BJ (cell line): ENCODE measurements around the gene SEPTIN2. TPM values are rescaled to one million over a fixed set of nuclear protein-coding genes. Genes with fewer than 3 reads are reported as not detected.

Experiments
- CTCF ChIA-PET: fragments of 350-600 bp; formaldehyde crosslinking; extraction: SDS; loops from one replicate; lab custom pipeline; 2021; ENCODE audit warnings: antibody characterized with exemption, inconsistent platforms; lab: Yijun Ruan, JAX
- POLR2A ChIA-PET: fragments of 300-600 bp; sonication (Branson Sonifier 250); formaldehyde crosslinking; extraction: SDS; loops from one replicate; lab custom pipeline; 2021; ENCODE audit warnings: antibody characterized with exemption; lab: Charles Lee
- DNase-seq: peaks from one replicate; pipeline ENCODE4 v3.0.0-alpha.2; 2011; ENCODE audit warnings: low read depth
- H3K27me3 ChIP-seq: 2 replicates; pipeline ENCODE4 v1.6.0; 2011; ENCODE audit warnings: low read length; ENCODE audit not compliant: control insufficient read depth, insufficient read depth
- H3K36me3 ChIP-seq: 2 replicates; pipeline ENCODE4 v1.5.1; 2011; ENCODE audit warnings: low read length; ENCODE audit not compliant: control insufficient read depth, insufficient read depth
- H3K4me3 ChIP-seq: 2 replicates; pipeline ENCODE4 v1.5.1; 2011; ENCODE audit warnings: low read depth, mild to moderate bottlenecking, control low read depth, low read length
- polyA plus RNA-seq: library from polyadenylated mRNA; depleted of rRNA; stranded (reverse); fragments of >200 nt; gene quantifications from 2 replicates; pipeline ENCODE4 v1.2.3, GENCODE V29; 2011
- TF ChIP-seq, protein P1 (sequence below): IDR thresholded peaks from 2 replicates; pipeline ENCODE4 v1.5.1; 2011; ENCODE audit warnings: low read depth, mild to moderate bottlenecking, control low read depth, inconsistent platforms, low read length, moderate library complexity; ENCODE audit not compliant: insufficient read depth

The SEPTIN2 gene
- polyA plus RNA-seq, 1 experiment = 336 TPM

DNA sequence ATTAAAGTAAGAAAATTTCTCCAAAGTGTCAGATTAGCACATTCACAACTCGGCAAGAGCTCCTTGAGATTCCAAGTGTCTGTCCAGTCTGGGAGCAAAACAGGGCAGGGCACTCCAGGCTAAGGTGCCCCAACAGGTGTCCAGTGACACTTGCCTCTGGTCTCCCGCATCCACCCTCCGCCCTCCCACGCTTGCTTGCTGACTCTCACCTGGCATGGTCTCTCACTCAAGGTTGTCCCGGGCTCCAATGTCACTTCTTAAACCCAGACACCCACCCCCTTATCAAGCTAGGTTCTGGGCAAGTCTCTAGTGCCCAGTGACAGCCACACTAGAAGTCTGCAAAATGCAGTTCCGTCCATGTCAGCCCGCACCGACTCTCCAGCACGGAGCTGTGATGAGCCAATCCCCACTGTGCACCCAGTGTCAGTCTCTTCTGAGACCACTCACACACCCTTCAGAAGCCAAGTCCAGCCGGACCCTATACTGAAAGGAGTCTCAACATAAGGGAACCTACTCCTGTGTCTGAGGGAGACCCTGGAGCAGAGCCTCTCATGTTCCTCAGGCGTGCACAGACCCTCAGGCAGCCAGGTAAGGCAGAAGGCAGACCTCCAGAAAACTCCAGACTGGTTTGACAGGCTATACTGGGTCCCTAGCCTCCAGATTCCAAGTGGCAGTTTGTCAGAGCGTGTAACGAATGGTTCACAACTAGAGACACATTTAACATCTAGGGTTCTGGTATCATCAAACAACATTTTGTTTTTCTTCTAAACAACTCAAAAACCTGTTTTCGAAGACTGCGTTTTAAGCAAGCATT is 45.8 kb upstream of the SEPTIN2 start:
- ChIA-PET CTCF (interaction anchor here (1.3 kb wide), 1 partner anchor 122 kb away, joined by 4 read pairs; no protein-coding TSS in a partner anchor), POLR2A (no interaction called here)
- no peak for DNase-seq
- peak overlapping the region; percentile 73 for H3K4me3 ChIP-seq
- peaks cover 19% of the 10 kb centered on the region for H3K36me3 ChIP-seq
- TF ChIP-seq, protein P1, sequence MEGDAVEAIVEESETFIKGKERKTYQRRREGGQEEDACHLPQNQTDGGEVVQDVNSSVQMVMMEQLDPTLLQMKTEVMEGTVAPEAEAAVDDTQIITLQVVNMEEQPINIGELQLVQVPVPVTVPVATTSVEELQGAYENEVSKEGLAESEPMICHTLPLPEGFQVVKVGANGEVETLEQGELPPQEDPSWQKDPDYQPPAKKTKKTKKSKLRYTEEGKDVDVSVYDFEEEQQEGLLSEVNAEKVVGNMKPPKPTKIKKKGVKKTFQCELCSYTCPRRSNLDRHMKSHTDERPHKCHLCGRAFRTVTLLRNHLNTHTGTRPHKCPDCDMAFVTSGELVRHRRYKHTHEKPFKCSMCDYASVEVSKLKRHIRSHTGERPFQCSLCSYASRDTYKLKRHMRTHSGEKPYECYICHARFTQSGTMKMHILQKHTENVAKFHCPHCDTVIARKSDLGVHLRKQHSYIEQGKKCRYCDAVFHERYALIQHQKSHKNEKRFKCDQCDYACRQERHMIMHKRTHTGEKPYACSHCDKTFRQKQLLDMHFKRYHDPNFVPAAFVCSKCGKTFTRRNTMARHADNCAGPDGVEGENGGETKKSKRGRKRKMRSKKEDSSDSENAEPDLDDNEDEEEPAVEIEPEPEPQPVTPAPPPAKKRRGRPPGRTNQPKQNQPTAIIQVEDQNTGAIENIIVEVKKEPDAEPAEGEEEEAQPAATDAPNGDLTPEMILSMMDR = no peak
- no peaks in the 10 kb centered on the region for H3K27me3 ChIP-seq

DNA sequence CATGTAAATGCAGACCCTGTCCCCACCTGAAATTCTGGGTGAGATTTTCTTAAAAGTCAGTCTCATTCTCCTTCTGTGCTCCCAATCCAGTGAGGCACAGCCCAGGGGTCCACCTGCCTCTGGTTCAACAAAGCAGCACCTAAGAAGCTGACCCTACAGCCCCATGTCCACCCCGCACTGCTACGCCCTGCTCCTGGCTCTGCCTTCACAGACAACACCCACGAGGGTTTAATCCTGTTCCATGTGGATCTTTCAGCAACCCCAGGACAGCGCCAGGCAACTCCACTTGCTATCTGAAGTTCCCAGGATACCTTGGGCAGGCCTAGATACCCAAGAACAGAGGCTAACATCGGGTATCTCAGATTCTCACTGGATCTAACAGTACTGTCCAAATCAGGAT is 45.2 kb upstream of the SEPTIN2 start:
- TF ChIP-seq, protein P1 = no peak
- ChIA-PET POLR2A (no interaction called here), CTCF (interaction anchor here (1.2 kb wide), 1 partner anchor 16 kb away, joined by 3 read pairs; no protein-coding TSS in a partner anchor)
- no peak for DNase-seq
- peaks cover 15% of the 10 kb centered on the region for H3K36me3 ChIP-seq
- no peaks in the 10 kb centered on the region for H3K27me3 ChIP-seq
- H3K4me3 ChIP-seq = peak overlapping the region; percentile 73

DNA sequence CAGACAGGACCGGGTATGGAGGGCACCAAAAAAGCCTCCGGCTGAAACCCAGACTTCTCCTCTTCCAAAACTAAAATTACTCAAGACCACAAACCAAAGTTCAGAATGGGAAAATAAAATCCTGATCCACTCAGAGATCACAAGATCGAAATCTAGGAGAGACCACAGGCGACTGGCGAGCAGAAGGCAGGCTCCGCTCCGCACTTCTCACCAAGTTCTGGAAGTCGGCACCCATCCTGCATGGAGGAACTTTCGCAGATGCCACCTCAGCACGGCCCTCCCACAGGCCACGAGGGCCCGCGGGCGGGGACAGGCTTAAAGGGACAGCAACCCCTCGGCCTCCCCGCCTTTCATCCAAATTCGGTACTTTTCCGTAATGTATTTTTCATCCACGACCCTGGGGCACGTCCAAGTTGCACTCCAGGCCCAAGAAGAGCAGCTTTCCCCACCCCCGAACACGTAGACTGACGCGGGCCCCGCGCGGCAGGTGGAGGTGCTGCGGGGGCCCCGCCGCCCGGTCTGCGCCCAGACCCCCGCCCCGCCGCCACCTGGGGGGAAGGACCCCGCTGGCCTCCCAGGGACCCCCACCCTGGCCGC is 43.9 kb upstream of the SEPTIN2 start:
- Histone ChIP-seq H3K27me3 (no peaks in the 10 kb centered on the region), H3K4me3 (peak overlapping the region; percentile 73), H3K36me3 (peaks cover 10% of the 10 kb centered on the region)
- TF ChIP-seq, protein P1 = no peak
- ChIA-PET POLR2A (no interaction called here), CTCF (interaction anchor here (0.6 to 1.2 kb wide), 2 partner anchors 17 to 20 kb away, joined by 3 read pairs; no protein-coding TSS in a partner anchor)
- no peak for DNase-seq

DNA sequence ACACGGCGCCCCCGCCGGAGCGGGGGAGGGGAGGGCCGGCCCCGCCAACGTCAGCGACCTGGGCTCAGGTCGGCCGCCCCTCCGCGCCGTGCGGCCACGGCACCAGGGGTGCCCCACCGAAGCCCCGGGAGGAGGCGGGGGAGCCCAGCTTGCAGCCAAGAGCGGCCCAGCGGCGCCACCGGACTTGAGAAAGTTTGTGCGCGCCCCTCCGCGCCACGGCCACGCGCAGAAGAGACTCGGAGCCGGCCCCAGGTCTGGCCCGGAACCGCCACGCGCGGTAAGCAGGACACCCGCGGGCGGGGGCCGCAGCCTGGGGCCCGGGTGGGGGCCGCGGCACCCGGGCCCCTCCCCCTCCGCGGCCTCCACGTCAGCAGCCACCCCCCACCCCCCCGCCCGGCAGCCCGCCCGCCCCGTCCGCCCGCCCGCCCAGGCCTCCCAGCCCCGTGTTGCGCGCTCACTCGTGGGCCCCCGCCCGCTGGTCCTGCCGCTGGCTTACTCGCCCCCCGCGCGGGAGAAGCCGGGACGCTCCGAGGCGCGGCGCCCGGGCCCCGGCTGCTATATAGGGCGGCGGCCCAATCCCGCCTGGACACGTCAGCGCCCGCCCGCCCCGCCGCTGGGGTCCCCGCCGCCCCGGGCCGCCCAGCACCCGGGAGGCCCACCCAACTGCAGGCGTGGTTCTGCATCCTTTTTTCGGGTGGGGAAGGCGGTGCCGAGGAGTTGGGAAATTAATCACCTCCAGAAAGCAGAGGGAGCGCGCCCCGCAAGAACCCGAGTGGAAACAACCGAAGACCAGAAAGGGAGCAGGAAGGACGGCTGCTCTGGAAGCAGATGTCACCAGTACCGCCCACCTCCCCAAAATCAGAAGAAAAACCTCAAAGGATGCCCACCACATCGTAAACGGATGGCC is 43.2 kb upstream of the SEPTIN2 start:
- TF ChIP-seq, protein P1 = no peak
- Histone ChIP-seq H3K27me3 (no peaks in the 10 kb centered on the region), H3K36me3 (peaks cover 6% of the 10 kb centered on the region), H3K4me3 (peak overlapping the region; percentile 73)
- POLR2A ChIA-PET = no interaction called here
- CTCF ChIA-PET = interaction anchor here (0.6 kb wide), 1 partner anchor 20 kb away, joined by 3 read pairs; no protein-coding TSS in a partner anchor
- no peak for DNase-seq
